Osteoblast (primary cell): Measurements from ENCODE around the gene SDC3. TPM values are rescaled to one million over a fixed set of nuclear protein-coding genes. Genes with fewer than 3 reads are reported as not detected.

Experiments used
- DNase-seq: peaks from one replicate; pipeline ENCODE4 v3.0.0; 2011; ENCODE audit warnings: low spot score, mixed read lengths; ENCODE audit not compliant: insufficient read length; ENCODE audit errors: missing footprints
- H2AFZ ChIP-seq: 2 replicates; pipeline ENCODE4 v1.6.0; 2011; ENCODE audit warnings: mild to moderate bottlenecking, low read length
- H3K27ac ChIP-seq: 2 replicates; pipeline ENCODE4 v1.5.1; 2011; ENCODE audit warnings: mild to moderate bottlenecking, low read depth, low read length, moderate library complexity
- H3K27me3 ChIP-seq: 2 replicates; pipeline ENCODE4 v1.6.0; 2012; ENCODE audit warnings: mild to moderate bottlenecking, control low read depth, inconsistent platforms, low read length, moderate library complexity; ENCODE audit not compliant: insufficient read depth
- H3K36me3 ChIP-seq: 2 replicates; pipeline ENCODE4 v1.5.1; 2011; ENCODE audit warnings: mild to moderate bottlenecking, low read length, control low read depth, moderate library complexity; ENCODE audit not compliant: insufficient read depth
- H3K4me1 ChIP-seq: 2 replicates; pipeline ENCODE4 v1.5.1; 2011; ENCODE audit warnings: mild to moderate bottlenecking, low read length, control low read depth, moderate library complexity; ENCODE audit not compliant: insufficient read depth
- H3K4me2 ChIP-seq: 2 replicates; pipeline ENCODE4 v1.6.0; 2011; ENCODE audit warnings: mild to moderate bottlenecking, low read length; ENCODE audit not compliant: insufficient read depth
- H3K4me3 ChIP-seq: fragments of 200-600 bp; sonication (generic); 3 replicates; pipeline ENCODE4 v1.5.1; 2012; ENCODE audit warnings: mild to moderate bottlenecking, low read length, inconsistent platforms; ENCODE audit not compliant: insufficient read depth
- H3K79me2 ChIP-seq: 2 replicates; pipeline ENCODE4 v1.6.0; 2012; ENCODE audit warnings: mild to moderate bottlenecking, low read length, control low read depth, inconsistent platforms; ENCODE audit not compliant: insufficient read depth
- H3K9me3 ChIP-seq: 2 replicates; pipeline ENCODE4 v1.5.1; 2011; ENCODE audit warnings: low read depth, low read length, control low read depth
- H4K20me1 ChIP-seq: 2 replicates; pipeline ENCODE4 v1.6.0; 2012; ENCODE audit warnings: mild to moderate bottlenecking, low read length, control low read depth; ENCODE audit not compliant: insufficient read depth
- total RNA-seq: library from RNA; depleted of rRNA; stranded (reverse); fragments of >200 nt; gene quantifications from 2 replicates; pipeline ENCODE4 v1.2.3, GENCODE V29; 2012
- TF ChIP-seq, protein P1 (sequence below): IDR thresholded peaks from 2 replicates; pipeline ENCODE4 v1.5.1; 2011; ENCODE audit warnings: mild to moderate bottlenecking, low read depth, low read length, moderate library complexity; ENCODE audit errors: extremely low read depth

The SDC3 gene
- 38.0 and 39.8 TPM in 2 replicates for total RNA-seq

DNA sequence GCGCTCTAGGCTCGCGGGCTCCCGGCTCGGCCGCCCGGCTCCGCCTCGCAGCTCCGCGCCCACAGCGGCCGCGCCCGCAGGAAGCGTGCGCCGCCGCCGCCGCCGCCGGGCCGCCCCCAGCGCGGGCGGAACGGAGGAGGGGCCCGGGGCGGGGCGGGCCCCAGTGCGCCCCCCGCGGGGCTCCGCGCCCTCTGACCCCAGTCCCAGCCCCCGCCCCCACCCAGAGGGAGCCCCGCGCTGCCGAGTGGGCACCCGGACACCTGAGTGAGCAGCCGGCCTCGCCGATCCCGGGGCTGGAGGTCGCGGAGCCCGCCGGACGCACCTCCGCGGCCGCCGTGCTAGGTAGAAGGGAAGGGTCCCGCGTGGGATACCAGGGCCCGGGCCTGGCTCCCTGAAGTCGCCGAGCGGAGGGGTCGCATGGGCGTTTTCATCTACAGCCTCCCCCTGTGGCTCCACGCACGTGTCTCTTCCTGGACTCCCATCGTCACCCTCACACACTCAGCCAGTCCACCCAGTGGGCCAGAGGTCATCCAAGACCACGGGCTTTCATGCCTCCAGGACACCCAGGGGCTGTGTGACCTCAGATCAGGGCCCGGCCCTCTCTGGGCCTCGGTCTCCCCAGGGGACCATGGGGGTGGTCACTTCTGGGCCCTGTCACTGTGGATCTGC lies at the start of gene SDC3:
TSS of gene SDC3 (minus strand) at position 63 of the 669 bp plus-strand sequence. CDS start 172 bp downstream, outside the sequence.
- peak; percentile 96 for DNase-seq
- no peaks in the 10 kb centered on the region for H3K4me1 ChIP-seq
- H3K9me3 ChIP-seq, result no peaks in the 10 kb centered on the region
- peaks cover 5% of the 10 kb centered on the region for H3K79me2 ChIP-seq
- TF ChIP-seq, protein P1, sequence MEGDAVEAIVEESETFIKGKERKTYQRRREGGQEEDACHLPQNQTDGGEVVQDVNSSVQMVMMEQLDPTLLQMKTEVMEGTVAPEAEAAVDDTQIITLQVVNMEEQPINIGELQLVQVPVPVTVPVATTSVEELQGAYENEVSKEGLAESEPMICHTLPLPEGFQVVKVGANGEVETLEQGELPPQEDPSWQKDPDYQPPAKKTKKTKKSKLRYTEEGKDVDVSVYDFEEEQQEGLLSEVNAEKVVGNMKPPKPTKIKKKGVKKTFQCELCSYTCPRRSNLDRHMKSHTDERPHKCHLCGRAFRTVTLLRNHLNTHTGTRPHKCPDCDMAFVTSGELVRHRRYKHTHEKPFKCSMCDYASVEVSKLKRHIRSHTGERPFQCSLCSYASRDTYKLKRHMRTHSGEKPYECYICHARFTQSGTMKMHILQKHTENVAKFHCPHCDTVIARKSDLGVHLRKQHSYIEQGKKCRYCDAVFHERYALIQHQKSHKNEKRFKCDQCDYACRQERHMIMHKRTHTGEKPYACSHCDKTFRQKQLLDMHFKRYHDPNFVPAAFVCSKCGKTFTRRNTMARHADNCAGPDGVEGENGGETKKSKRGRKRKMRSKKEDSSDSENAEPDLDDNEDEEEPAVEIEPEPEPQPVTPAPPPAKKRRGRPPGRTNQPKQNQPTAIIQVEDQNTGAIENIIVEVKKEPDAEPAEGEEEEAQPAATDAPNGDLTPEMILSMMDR, result no peak
- H2AFZ ChIP-seq, result peak within 1 kb of the TSS; percentile 84
- H3K4me2 ChIP-seq, result peak within 1 kb of the TSS; percentile 81
- peak within 1 kb of the TSS; percentile 71 for H3K4me3 ChIP-seq
- H3K36me3 ChIP-seq, result no peaks in the 10 kb centered on the region
- no peaks in the 10 kb centered on the region for H3K27me3 ChIP-seq
- no peak within 1 kb of the TSS for H3K27ac ChIP-seq
- H4K20me1 ChIP-seq, result peaks cover 7% of the 10 kb centered on the region

DNA sequence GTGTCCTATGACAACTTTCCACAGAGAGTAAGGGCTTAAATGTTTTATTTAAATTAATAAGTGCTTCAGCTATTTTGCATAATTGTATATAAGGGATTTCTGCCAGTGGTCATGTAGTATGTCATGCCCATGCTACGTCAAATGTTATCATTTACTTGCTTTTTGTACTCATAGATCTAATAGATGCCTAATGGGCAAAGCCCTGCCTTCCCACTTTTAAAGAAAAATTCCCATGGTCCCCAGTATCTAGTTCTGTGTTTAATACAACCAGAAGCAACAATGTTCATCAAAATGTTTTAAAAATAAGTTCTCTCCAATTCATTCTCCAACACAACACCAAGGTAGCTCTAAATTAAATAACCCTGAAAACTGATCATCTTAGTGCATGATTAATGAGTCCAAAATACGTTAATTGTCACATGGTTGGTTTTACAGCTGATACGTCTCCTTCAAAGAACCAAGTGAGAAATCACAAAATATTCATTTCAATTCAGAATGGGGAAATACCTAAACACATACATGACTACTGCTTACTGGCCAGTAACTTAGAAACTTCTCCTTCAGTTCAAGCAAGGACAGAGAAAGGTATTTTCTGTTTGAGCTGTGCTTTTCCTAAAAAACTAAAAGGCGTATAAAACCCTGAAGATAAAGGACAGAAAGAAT lies 49.1 kb upstream of the SDC3 start:
- Histone ChIP-seq H3K4me1 (peaks cover 14% of the 10 kb centered on the region), H3K79me2 (peaks cover 70% of the 10 kb centered on the region), H3K27me3 (no peaks in the 10 kb centered on the region), H3K36me3 (peaks cover 48% of the 10 kb centered on the region), H3K9me3 (no peaks in the 10 kb centered on the region), H3K4me2 (no peak overlapping the region), H3K4me3 (no peak overlapping the region), H2AFZ (no peak overlapping the region), H3K27ac (no peak overlapping the region), H4K20me1 (peaks cover 25% of the 10 kb centered on the region)
- DNase-seq, result no peak
- TF ChIP-seq, protein P1, result no peak

- Histone ChIP-seq H3K27me3 (no peaks in the 10 kb centered on the region), H3K79me2 (peaks cover 74% of the 10 kb centered on the region), H2AFZ (no peak overlapping the region), H3K4me1 (peaks cover 14% of the 10 kb centered on the region), H3K27ac (peak overlapping the region; percentile 21), H3K4me2 (peak overlapping the region; percentile 21), H3K9me3 (no peaks in the 10 kb centered on the region), H3K36me3 (peaks cover 53% of the 10 kb centered on the region), H4K20me1 (peaks cover 28% of the 10 kb centered on the region), H3K4me3 (no peak overlapping the region)
- DNase-seq, result peak; percentile 72
- TF ChIP-seq, protein P1, result no peak
These were observed 47.0 kb upstream of the SDC3 start for GRCh38 chr1:30955448-30956015.

- H3K9me3 ChIP-seq, result no peaks in the 10 kb centered on the region
- H3K4me3 ChIP-seq, result no peak overlapping the region
- no peak overlapping the region for H2AFZ ChIP-seq
- peaks cover 16% of the 10 kb centered on the region for H3K4me1 ChIP-seq
- no peak overlapping the region for H3K4me2 ChIP-seq
- H4K20me1 ChIP-seq, result peaks cover 27% of the 10 kb centered on the region
- H3K27me3 ChIP-seq, result no peaks in the 10 kb centered on the region
- H3K79me2 ChIP-seq, result peaks cover 63% of the 10 kb centered on the region
- no peak overlapping the region for H3K27ac ChIP-seq
- DNase-seq, result no peak
- TF ChIP-seq, protein P1, result no peak
- peaks cover 62% of the 10 kb centered on the region for H3K36me3 ChIP-seq
These were observed 45.1 kb upstream of the SDC3 start for GRCh38 chr1:30953685-30954084.
